Right kidney (tissue), 1 donor: ENCODE results near the gene ZNF470.
A peak's percentile ranks its signal among the peaks of the same experiment; 100 is the strongest.

Experiments used
- DNase-seq: peaks from one replicate; pipeline ENCODE4 v3.0.0-alpha.2; 2016

ZNF470 gene

GRCh38 chr19:56603829-56604228 lies 36.6 kb downstream of the ZNF470 start:
- DNase-seq = no peak

- no peak for DNase-seq
Observed at GRCh38 chr19:56608274-56608964, 41.2 kb downstream of the ZNF470 start.

GRCh38 chr19:56611288-56611687 lies 44.0 kb downstream of the ZNF470 start:
- no peak for DNase-seq

- DNase-seq = no peak
Observed at GRCh38 chr19:56612737-56613136, 45.5 kb downstream of the ZNF470 start.

GRCh38 chr19:56613639-56614038 lies 46.4 kb downstream of the ZNF470 start:
- DNase-seq = no peak

GRCh38 chr19:56617531-56617930 lies 50.3 kb downstream of the ZNF470 start:
- no peak for DNase-seq

GRCh38 chr19:56619121-56619520 lies 51.9 kb downstream of the ZNF470 start:
- peak; percentile 13 for DNase-seq

- DNase-seq = no peak
Observed at GRCh38 chr19:56622374-56622773, 55.1 kb downstream of the ZNF470 start.

GRCh38 chr19:56623006-56623405 lies 55.7 kb downstream of the ZNF470 start:
- DNase-seq = no peak

GRCh38 chr19:56625708-56626107 lies 58.4 kb downstream of the ZNF470 start:
- no peak for DNase-seq

GRCh38 chr19:56633021-56633420 lies 65.8 kb downstream of the ZNF470 start:
- DNase-seq = no peak

- DNase-seq = peak; percentile 67
Observed at GRCh38 chr19:56637976-56638555, 70.8 kb downstream of the ZNF470 start.
